Stimulated activated CD4-positive, alpha-beta T cell treated with anti-CD3 and anti-CD28 coated beads, TNF-alpha, amount 100 ng/mL, for 1 hour (primary cell): ENCODE measurements around the gene ZNF367.

Experiments
- DNase-seq, 3 donors: peaks; one replicate each; pipeline ENCODE4 v3.0.0-alpha.2; 2020; ENCODE audit warnings: low read depth in 3 of 3, low spot score in 1 of 3

ZNF367 gene

GRCh38 chr9:96437454-96437853 lies 19.3 kb upstream of the ZNF367 start:
- no peak for DNase-seq

DNA sequence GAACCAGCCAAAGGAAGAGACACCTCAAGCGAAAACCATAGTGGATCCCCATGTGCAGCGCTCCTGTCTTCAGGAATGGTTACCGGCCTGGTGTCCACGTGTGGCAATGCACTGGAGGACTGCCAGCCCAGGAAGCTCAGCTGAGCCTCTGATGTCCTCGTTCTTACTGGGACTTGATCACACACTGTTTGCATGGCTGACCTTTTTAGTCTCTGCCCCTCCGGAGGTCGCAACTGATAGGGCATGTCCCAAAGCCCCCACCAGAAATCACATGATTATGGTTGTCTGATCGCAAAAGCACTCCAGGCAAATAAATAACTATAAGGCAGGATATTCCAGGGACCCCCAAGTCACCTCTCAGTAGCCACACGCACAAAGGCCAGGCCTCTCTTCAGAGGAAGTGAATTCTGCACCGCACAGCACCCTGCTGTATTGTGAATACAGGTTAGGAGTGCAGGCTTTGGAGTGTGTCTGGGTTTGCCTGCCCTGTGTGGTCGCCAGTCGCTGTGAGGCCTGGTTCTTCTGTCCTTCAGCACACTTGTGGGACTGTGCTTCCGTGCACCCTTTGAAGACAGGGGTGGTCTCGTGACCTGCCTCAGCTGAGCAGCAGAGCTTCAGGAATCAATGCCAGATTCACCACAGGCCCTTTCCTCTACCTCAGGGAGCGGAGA lies 18.4 kb upstream of the ZNF367 start:
- no peak for DNase-seq

GRCh38 chr9:96436063-96436455 lies 17.9 kb upstream of the ZNF367 start:
- DNase-seq = no peak

DNA sequence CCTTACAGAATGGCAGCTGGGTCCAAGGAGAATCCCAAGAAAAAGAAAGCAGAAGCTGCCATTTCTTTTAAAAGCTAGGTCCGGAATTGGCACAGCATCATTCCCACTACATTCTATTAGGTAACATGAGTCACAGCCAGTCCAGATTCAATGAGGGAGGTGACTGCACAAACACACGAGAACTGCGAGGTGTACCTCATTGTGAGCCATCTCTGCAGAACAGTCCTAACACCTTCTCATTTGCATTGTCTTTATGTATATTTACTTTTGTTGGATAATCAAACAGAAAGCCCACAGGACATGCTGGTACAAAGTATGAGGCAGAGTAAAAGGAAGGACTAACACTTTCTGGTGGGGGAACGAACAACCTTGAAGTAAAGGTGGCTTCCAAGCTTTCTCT lies 17.2 kb upstream of the ZNF367 start:
- no peak for DNase-seq

DNA sequence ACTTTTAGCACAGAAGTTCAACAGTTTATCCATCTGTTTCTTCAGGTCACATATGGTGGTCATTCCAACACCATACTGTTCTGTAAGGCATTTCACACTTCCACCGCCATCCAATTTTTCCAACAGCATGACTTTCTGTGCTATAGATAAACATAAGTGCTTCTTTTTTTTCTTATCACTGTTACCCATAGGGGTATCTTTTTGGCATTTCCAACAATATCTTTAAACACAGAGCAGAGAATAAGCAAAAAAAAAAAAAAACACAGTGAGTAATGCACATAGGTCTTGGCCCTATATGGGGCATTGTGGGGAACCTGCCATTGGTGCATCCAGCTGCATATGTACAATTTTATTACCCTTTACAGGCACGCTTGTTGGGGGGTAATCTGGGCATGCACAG lies 12.2 kb upstream of the ZNF367 start:
- no peak for DNase-seq

GRCh38 chr9:96429732-96430131 lies 11.6 kb upstream of the ZNF367 start:
- no peak for DNase-seq

- no peak for DNase-seq
These were observed 7.5 kb upstream of the ZNF367 start for GRCh38 chr9:96425500-96426169.

GRCh38 chr9:96423985-96424336 lies 5.8 kb upstream of the ZNF367 start:
- no peak for DNase-seq

GRCh38 chr9:96423322-96423984 lies 5.3 kb upstream of the ZNF367 start:
- no peak for DNase-seq

DNA sequence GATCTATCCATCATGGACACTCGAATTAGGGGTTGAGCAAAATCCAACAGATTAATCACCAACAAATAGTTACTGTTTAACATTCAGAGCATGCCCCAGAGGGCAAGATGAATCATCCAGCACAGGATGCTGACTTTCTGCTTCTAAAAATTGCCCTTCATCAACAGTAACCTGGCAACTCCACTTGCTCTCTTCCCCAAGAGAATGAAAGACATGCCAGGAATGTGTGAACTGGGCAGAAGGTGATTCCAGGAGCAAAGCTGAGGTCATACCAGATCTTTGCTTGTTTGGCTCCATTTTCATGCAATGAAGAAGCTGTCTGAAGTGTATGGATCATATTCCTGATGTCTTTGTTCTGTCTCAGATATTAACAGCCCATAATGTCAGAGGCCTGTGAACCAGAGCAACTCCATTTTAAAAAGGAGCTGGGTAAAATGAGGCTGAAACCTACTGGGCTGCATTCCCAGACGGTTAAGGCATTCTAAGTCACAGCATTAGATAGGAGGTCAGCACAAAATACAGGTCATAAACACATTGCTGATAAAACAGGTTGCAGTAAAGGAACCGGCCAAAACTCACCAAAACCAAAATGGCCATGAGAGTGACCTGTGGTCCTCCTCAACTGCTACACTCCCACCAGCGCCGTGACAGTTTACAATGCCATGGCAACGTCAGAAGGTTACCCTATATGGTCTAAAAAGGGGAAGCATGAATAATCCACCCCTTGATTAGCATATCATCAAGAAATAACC lies 2.5 kb upstream of the ZNF367 start:
- no peak for DNase-seq

DNA sequence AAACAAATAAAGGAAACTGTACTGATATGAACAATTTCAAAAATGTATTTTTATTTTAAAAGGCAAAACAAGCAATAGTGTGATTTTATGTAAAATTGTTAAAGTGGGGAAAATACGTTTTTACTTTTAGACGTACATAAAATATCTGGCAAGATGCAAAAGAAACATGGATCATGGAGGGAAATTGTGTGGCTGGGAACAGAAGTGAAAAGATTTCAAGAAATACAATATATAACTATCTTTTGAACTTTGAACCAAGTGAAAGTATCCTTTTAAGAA lies 1.5 kb upstream of the ZNF367 start:
- no peak for DNase-seq

DNA sequence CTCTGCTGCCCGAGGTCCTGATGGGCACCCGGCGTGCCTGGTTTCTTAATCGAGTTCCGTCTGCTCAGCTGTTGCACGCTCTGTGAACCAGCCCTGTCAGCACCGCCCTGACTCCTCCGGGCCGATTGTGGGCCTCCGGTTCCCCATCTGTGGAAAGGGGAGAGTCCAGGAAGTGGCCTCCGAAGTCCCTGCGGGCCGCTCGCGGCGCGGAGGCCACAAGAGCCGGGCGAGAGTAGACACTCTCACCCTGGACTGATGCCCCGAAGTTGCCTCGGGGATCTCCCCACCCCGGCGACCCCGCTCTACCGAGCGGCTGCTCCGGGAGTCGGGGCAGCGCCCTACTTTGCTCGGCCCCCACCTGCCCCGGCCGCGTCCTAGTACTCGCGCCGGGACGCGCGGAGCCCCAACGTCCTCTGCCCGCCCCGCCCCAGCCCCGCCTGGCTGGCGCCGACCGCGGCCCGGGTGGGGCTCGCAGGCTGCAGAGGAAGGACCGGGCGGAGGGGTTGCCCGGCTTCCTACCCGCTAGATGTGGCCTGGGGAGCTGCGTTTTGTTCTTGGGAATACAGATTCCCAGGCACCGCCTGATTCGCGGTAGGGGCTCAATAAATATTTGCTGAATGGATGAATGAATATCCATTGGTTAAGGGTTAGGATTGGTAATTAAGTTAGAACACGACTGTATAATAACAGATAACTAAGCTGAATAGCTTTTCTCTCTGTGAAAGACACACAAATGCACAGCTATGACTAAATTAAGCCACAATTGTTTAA lies 935 bp upstream of the ZNF367 start:
- peak in 1 of 3 donors; percentile 26 for DNase-seq

DNA sequence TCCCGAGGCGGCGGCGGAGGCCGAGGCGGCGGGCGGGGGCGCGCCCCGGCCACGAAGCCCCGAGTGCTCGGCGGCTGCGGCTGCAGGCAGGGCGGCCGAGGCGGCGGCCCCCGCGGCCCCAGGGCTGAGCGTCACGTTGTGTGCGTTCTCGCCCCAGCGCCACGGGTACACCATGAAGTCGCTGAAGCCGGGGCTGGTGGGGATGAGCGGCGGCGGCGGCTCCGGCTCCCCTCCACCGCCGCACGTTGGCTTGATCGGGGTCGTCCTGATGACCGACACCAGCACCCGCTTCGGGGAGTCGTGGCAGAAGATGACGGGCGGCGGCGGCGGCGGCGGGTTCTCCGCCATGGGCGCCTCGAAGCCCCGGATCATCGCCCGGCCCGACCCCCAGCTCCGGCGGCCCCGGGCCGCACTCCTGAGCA lies 498 bp downstream of the ZNF367 start:
- no peak for DNase-seq

- peak; percentile 79 to 90 (median 80) for DNase-seq
These were observed 1.1 kb downstream of the ZNF367 start for GRCh38 chr9:96417051-96417586.

- DNase-seq = no peak
These were observed 4.6 kb downstream of the ZNF367 start for GRCh38 chr9:96413302-96414221.

GRCh38 chr9:96412174-96412913 lies 5.8 kb downstream of the ZNF367 start:
- DNase-seq = no peak

DNA sequence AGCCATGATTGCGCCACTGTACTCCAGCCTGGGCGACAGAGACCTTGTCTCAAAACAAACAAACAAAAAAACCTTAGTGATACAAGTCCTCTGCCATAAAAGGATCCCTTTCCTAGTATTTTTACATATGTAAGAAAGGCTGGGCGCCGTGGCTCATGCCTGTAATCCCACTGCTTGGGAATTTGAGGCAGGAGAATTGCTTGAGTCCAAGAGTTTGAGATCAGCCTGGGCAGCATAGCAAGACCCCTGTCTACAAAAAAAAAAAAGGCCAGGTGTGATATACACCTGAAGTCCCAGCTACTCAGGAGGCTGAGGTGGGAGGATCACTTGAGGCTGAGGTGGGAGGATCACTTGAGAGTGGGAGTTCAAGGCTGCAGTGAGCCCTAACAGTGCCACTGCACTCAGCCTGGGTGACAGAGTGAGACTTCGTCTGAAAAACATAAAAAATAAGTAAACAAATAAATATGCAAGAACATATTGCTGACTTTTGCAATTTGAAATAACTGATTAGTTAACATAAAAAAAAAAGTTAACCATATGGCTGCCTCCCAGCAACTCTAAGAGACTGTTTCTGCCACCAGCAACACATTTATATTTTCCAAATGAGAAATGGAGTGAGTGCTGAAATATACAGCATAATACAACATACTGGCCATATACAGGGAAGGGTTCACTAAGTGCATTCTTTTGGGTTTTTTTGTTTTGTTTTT lies 6.9 kb downstream of the ZNF367 start:
- DNase-seq = no peak

DNA sequence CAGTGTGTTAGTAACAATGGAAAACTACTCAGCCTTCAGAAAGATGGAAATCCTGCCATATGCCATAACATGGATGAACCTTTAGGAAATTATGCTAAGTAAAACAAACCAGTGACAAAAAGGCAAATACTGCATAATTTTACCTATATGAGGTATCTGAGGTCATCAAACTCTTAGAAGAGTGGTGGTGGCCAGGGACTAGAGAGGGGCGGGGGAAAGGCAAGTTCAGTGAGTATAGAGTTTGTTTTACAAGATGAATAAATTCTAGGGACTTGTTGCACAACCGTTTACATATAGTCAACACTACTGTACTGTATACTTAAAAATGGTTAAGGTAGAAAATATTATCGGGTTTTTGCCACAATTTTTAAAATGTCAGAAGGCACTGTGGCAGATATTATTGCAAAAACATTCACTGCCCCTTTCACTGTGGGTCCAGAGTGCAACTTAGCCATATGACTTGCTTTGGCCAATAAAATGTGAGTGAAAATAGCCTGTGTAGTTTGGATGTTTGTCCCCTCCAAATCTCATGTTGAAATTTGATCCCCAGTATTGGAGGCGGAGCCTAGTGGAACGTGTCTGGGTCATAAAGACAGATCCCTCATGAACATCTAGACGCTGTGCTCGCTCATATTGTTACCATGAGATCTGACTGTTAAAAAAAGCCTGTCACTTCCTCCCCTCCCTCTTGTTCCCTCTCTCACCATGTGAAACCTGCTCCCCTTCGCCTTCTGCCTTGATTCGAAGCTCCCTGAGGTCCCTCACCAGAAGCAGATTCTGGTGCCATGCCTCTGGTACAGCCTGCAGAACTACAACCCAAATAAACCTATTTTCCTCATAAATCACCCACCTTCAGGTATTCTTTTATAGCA lies 9.5 kb downstream of the ZNF367 start:
- DNase-seq = no peak
